Measurements from ENCODE around the gene ARID1B.

ARID1B gene

DNA sequence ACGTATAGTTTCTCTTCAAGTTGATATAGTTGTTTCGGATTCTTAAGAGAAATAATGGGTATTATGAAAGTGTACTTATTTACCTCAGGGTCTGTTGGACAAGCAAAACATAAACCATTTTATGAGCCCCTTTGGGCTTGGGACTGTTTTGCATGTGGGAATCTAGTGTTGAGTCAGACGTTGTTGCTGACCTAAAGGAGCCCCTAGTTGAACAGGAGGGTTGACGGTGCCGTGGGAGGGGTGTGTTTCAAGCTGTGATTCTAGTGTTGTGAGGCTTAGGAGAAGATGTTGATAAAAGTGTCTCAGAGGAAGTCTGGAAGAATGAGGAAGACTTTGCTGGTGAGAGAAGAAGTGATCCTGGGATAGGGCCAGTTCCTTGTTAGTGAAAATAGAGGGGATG is 140.0 kb downstream of the ARID1B start:
- Histone ChIP-seq H3K9ac (ENCODE audit: low read length) (peak overlapping the region; percentile 24; the same call in 1 of the 2 replicates), H3K4me2 (ENCODE audit: low read length) (peak overlapping the region; percentile 62; the same call in 1 of the 2 replicates), H3K9me3 (ENCODE audit: low read length) (no peaks in the 10 kb centered on the region), H4K20me1 (ENCODE audit: insufficient read depth, low read length) (no peaks in the 10 kb centered on the region), H2AFZ (ENCODE audit: low read length) (no peak overlapping the region), H3K27me3 (ENCODE audit: insufficient read depth, low read length) (no peaks in the 10 kb centered on the region), H3K4me1 (ENCODE audit: insufficient read depth, low read length, severe bottlenecking) (peaks cover 41% of the 10 kb centered on the region), H3K27ac (ENCODE audit: low read depth, low read length, poor library complexity, severe bottlenecking) (peak overlapping the region; percentile 82), H3K9me2 (ENCODE audit: low read depth, low read length) (no peaks in the 10 kb centered on the region), H3K4me3 (ENCODE audit: low read depth, low read length, poor library complexity, severe bottlenecking) (peak overlapping the region; percentile 44), H3K36me3 (ENCODE audit: insufficient read depth, low read length) (0 out of 2 replicates have a peak, but pooled peaks cover 2% of the 10 kb centered on the region), H3F3A (ENCODE audit: insufficient read depth, low read length) (no peaks in the 10 kb centered on the region), H3K79me2 (ENCODE audit: insufficient read depth, low read length) (peaks cover 34% of the 10 kb centered on the region; the same call in 1 of the 2 replicates)
- TF ChIP-seq, protein P1, sequence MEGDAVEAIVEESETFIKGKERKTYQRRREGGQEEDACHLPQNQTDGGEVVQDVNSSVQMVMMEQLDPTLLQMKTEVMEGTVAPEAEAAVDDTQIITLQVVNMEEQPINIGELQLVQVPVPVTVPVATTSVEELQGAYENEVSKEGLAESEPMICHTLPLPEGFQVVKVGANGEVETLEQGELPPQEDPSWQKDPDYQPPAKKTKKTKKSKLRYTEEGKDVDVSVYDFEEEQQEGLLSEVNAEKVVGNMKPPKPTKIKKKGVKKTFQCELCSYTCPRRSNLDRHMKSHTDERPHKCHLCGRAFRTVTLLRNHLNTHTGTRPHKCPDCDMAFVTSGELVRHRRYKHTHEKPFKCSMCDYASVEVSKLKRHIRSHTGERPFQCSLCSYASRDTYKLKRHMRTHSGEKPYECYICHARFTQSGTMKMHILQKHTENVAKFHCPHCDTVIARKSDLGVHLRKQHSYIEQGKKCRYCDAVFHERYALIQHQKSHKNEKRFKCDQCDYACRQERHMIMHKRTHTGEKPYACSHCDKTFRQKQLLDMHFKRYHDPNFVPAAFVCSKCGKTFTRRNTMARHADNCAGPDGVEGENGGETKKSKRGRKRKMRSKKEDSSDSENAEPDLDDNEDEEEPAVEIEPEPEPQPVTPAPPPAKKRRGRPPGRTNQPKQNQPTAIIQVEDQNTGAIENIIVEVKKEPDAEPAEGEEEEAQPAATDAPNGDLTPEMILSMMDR (IDR thresholded peaks at IDR 0.05; ENCODE audit: low read length), result no peak
- no peak for TF ChIP-seq EZH2 (IDR thresholded peaks at IDR 0.05; ENCODE audit: borderline replicate concordance, low read length)

- H3F3A ChIP-seq (ENCODE audit: insufficient read depth, low read length), result no peaks in the 10 kb centered on the region
- no peaks in the 10 kb centered on the region for H3K27me3 ChIP-seq (ENCODE audit: insufficient read depth, low read length)
- peak overlapping the region; percentile 4 for H3K27ac ChIP-seq (ENCODE audit: low read depth, low read length, poor library complexity, severe bottlenecking)
- H3K4me1 ChIP-seq (ENCODE audit: insufficient read depth, low read length, severe bottlenecking), result peaks cover 35% of the 10 kb centered on the region
- H3K4me2 ChIP-seq (ENCODE audit: low read length), result peak overlapping the region; percentile 6; the same call in 1 of the 2 replicates
- H3K9ac ChIP-seq (ENCODE audit: low read length), result no peak overlapping the region
- no peaks in the 10 kb centered on the region for H3K9me2 ChIP-seq (ENCODE audit: low read depth, low read length)
- TF ChIP-seq, protein P1 (IDR thresholded peaks at IDR 0.05; ENCODE audit: low read length), result no peak
- no peak for TF ChIP-seq EZH2 (IDR thresholded peaks at IDR 0.05; ENCODE audit: borderline replicate concordance, low read length)
- no peak overlapping the region for H2AFZ ChIP-seq (ENCODE audit: low read length)
- 0 out of 2 replicates have a peak, but pooled peaks cover 2% of the 10 kb centered on the region for H3K36me3 ChIP-seq (ENCODE audit: insufficient read depth, low read length)
- H3K79me2 ChIP-seq (ENCODE audit: insufficient read depth, low read length), result peaks cover 34% of the 10 kb centered on the region; the same call in 1 of the 2 replicates
- no peaks in the 10 kb centered on the region for H4K20me1 ChIP-seq (ENCODE audit: insufficient read depth, low read length)
- no peaks in the 10 kb centered on the region for H3K9me3 ChIP-seq (ENCODE audit: low read length)
- H3K4me3 ChIP-seq (ENCODE audit: low read depth, low read length, poor library complexity, severe bottlenecking), result no peak overlapping the region
Observed at GRCh38 chr6:156918647-156919046, 141.5 kb downstream of the ARID1B start.

DNA sequence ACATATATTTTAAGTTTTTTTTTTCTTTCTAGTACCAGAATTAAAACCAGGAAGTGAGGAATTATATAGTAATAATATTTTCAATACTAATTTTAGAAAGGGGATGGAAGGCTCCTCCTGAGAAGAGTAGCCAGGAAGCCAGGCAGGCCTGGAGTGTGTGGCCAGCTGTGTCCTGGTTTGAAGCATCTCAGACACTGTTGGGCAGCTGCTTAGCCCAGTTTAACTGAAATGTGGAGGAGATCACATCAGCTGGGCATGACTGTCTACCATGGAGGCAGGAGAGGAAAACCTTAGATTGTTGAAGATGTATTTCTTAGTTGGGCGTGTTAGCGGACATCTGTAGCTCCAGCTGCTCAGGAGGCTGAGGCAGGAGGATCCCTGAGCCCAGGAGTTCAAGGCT is 142.2 kb downstream of the ARID1B start:
- Histone ChIP-seq H3K9me2 (ENCODE audit: low read depth, low read length) (no peaks in the 10 kb centered on the region), H3K4me3 (ENCODE audit: low read depth, low read length, poor library complexity, severe bottlenecking) (no peak overlapping the region), H4K20me1 (ENCODE audit: insufficient read depth, low read length) (no peaks in the 10 kb centered on the region), H3K27ac (ENCODE audit: low read depth, low read length, poor library complexity, severe bottlenecking) (no peak overlapping the region), H3K36me3 (ENCODE audit: insufficient read depth, low read length) (0 out of 2 replicates have a peak, but pooled peaks cover 2% of the 10 kb centered on the region), H3K4me1 (ENCODE audit: insufficient read depth, low read length, severe bottlenecking) (peaks cover 41% of the 10 kb centered on the region), H3F3A (ENCODE audit: insufficient read depth, low read length) (no peaks in the 10 kb centered on the region), H3K9ac (ENCODE audit: low read length) (no peak overlapping the region), H3K27me3 (ENCODE audit: insufficient read depth, low read length) (no peaks in the 10 kb centered on the region), H3K9me3 (ENCODE audit: low read length) (no peaks in the 10 kb centered on the region), H2AFZ (ENCODE audit: low read length) (no peak overlapping the region), H3K79me2 (ENCODE audit: insufficient read depth, low read length) (peaks cover 38% of the 10 kb centered on the region; the same call in 1 of the 2 replicates), H3K4me2 (ENCODE audit: low read length) (no peak overlapping the region)
- TF ChIP-seq, protein P1 (IDR thresholded peaks at IDR 0.05; ENCODE audit: low read length), result no peak
- no peak for TF ChIP-seq EZH2 (IDR thresholded peaks at IDR 0.05; ENCODE audit: borderline replicate concordance, low read length)

All from OCI-LY1 (cell line).